HG03280 (cell line): Measurements from ENCODE around the gene SOX12.
A peak's percentile ranks its signal among the peaks of the same experiment; 100 is the strongest.
"Not testable (repeated sequence)": the region's sequence is repeated elsewhere in the genome, so short reads cannot be mapped to it uniquely, and the experiment has no call there.

ENCODE experiments used
- ATAC-seq: cut with Tn5 transposase; IDR thresholded peaks from one replicate; pipeline ENCODE4 v1.9.1; 2021; ENCODE audit warnings: mild to moderate bottlenecking, moderate library complexity; ENCODE audit not compliant: unreplicated experiment

The SOX12 gene

DNA sequence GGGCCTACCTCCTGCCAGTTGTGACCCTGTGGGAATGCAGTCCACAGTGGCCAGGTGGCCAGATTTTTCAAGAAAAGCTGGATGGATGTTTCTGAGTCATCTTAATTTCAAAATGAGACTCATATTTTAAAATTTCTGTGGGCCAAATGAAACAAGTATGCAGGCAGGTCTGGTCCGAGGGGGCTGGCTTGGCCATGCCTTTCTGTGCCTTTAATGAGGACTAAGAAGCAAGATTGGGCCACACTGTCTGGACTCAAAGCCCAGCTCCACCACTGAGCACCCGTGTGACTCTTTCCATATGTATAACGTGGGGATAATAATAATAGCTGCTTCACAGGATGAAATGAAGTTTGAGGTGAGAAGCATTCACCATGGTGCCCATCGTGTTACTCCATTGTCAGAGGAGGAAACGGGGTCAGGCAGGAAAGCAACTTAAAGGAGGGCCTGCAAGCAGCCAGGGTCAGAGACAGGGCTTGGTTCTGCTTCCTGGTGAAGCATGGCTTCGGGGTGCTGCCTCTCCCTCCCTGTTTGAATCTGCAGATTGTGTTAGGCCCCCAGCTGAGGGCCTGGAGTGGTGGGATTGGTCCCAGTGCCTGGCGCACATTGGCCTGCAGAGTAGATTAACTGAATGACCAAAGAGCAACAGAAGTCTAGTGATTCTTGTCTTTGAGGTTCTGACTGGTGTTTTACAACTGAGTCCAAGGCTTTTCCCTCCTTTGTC lies 3.8 kb downstream of the SOX12 start:
- no peak for ATAC-seq

DNA sequence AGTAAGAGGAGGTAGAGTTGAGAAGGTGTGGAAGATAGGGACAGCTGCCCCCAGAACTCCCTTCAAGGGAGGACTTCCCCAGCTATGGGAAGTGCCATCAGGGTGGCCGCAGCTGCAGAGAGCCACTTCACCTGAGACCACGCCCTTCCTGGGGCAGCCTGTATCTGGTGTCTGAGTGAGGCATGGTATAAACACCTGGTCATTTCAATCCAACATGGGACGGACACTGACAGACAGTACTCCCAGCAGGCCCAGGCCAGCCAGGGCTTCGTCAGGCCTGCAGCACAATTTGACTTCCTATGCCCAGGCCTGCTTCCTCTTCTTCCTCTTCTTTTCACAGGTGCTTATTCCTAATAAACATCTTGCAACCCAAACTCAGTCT lies 4.5 kb downstream of the SOX12 start:
- no peak for ATAC-seq

DNA sequence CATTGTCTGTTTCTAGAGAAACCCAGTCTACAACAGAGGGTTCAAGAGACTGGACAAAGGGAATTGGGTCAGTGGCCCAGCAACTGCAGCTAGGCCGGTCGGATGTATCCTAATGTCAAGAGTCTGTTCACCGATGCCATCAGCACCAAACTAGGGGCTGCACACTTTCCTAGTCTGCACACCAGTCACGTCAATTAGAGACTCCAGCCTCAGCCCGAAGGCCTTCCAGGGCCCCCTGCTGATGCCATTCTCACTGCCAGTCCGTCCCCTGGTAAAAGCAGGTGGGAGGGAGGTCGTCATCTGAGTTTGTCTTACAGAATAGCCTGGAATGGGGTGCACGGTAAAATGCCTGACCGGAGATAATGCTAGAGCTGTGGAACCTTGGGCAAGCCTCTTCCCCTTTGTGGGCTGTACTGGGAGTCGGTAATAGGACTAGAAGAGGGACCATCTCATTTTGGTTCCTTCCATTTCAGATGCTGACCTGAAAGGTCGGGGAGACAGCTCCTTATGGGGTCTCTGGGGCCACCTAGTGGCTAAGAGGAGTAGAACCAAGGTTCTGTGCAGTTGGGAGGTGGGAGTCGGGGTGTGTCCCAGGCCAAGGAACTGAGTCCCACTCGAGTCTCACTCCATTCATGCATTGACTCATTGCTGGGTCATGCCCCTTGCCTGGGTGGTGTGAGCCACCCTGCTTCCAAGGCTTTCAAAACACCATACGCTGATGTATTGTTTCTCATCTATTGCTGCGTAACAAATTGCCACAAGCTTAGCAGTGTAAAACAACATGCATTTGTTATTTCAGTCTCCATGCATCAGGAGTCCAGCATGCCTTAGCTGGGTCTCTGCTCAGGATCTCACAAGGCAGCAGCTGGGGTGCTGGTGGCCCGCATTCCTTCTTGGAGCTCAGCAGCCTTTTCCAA lies 5.1 kb downstream of the SOX12 start:
- no peak for ATAC-seq

DNA sequence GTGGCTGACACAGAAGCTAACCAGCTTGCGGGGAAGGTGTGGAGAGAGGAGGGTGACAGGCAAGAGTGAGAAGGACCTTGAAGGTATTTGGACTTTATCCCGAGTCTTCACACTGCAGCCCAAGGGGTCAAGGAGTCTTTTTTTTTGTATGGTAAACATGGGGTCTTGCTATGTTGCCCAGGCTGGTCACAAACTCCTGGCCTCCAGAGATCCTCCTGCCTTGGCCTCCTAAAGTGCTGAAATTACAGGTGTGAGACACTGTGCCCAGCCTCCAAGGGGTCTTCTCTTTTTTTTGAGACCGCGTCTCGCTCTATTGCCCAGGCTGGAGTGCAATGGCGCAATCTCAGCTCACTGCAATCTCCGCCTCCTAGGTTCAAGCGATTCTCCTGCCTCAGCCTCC lies 9.2 kb downstream of the SOX12 start:
- no peak for ATAC-seq

DNA sequence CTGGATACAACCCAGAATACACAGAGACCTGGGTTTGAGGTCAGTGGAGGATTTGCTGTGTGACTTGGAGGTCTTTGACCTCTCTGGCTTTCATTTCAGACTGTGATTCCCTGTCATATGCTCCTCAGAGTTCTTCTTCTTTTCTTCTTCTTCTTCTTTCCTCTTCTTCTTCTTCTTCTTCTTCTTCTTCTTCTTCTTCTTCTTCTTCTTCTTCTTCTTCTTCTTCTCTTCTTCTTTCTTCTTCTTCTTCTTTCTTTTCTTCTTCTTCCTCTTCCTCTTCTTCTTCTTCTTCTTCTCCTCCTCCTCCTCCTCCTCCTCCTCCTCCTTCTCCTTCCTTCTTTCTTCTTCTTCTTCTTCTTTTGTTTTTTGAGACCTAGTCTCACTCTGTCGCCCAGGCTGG lies 10.7 kb downstream of the SOX12 start:
- ATAC-seq: not testable (repeated sequence)

DNA sequence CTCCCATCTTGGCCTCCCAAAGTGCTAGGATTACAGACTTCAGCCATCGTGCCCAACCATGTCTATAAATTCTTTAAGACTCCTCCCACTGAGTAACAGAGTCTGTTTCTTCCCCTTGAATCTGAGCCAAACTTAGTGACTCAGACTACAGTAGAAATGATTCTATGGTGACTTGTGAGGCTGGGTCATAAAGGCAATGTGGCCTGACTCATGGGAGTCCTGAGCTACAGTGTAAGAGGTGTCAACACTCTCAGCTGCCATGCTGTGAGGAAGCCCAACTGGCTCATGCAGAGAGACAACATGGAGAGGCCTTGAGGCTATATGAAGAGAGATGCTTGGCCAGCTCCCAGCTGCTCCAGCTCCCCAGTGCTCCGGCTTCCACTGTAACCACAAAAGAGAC lies 16.3 kb downstream of the SOX12 start:
- no peak for ATAC-seq

DNA sequence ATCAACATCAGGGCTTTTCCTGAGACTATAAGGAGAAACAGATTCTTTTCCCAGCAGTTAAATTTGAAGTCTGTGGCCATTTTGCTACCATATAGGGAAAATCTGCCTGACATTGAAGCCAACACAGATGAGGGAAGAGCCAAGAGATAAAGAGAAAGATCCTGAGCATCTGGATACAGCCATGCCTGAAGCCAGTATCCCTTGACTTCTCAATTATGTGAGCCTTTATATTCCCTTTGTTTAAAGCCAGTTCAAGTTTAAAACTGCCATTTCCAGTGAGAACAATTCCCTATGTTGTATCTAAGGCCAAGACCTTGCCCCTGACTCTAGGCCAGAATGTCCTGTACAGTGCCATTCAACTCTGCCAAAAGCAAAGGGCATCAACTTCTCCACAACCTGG lies 17.8 kb downstream of the SOX12 start:
- ATAC-seq: no peak

DNA sequence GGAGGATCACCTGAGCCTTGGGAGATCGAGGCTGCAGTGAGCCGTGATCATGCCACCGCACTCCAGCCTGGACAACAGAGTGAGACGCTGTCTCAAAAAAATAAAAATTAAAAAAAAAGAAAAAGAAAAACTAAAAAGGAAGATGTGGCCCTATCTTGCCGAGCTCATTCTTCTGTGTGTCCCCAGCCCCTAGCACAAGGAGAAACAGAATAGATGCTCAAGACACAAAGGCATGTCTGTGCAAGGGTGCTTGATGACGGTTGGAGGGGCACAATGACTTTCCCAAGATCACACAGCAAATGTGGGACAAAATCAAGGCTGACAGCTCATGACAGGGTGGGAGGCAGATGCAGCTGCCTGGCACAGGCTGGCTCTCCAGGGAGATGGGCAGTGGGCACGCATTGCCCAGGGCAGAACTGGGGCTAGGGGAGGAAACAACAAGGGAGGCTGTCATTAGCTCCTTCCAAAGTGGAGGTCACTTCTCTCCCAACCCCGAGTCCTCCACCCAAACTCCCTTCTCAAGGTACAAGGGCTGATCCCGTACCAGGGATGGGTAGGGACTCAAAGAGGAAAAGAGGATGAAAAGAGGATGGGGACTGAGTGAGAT lies 20.8 kb downstream of the SOX12 start:
- no peak for ATAC-seq

DNA sequence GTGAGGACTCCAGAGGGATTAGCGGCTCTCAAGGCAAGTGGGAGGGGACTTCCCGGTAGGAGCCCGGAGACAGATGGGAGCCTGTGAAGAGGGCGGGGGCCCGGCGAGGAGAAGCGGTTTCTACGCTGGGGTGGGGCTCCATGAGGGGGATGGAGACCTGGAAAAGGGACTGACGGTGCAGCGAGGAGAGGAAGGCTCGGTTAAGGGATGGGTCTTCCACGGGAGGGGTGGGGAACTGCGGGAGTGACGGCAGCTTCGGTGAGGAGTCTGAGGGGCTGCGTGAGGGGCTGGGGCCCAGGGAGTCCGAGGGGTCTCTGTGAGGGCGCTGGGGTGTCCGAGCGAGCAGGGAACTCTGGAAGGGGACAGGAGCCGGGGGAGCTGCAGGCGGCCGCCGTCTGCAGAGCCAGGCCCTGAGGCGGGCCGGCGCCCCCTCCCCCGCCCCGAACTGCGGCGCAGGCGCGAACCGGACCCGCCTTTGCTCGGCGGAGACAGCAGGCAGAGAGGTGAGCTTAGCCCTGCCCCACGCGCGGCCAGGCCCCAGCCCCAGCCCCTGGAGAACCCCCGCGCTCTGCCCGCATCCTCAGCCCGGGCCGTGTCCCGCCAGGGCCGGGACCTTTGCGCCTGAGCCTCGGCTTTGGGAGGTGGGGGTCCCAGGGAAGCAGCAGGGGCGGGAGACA lies 21.4 kb downstream of the SOX12 start, which contains the start of gene NRSN2:
Gene NRSN2 (plus strand): TSS at position 472 of the 677 bp plus-strand sequence. CDS start 2,533 bp downstream, outside the sequence.
- peak; percentile 41 for ATAC-seq

DNA sequence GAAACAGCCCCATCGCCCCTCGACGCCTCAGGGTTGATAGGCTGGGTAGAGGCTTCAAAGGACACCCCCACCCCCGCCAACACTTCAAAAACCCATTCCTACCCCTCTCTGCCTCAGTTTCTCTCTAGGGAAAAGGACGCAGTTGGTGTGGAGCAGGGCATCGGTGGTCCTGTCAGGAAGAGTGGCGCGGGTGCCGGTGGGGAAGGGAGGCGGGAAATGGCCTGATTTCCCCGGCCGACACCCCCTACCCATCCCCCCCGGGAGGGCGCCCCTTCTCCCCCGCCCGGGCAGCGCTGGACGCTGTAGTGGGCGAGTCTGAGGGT lies 21.9 kb downstream of the SOX12 start:
- no peak for ATAC-seq

DNA sequence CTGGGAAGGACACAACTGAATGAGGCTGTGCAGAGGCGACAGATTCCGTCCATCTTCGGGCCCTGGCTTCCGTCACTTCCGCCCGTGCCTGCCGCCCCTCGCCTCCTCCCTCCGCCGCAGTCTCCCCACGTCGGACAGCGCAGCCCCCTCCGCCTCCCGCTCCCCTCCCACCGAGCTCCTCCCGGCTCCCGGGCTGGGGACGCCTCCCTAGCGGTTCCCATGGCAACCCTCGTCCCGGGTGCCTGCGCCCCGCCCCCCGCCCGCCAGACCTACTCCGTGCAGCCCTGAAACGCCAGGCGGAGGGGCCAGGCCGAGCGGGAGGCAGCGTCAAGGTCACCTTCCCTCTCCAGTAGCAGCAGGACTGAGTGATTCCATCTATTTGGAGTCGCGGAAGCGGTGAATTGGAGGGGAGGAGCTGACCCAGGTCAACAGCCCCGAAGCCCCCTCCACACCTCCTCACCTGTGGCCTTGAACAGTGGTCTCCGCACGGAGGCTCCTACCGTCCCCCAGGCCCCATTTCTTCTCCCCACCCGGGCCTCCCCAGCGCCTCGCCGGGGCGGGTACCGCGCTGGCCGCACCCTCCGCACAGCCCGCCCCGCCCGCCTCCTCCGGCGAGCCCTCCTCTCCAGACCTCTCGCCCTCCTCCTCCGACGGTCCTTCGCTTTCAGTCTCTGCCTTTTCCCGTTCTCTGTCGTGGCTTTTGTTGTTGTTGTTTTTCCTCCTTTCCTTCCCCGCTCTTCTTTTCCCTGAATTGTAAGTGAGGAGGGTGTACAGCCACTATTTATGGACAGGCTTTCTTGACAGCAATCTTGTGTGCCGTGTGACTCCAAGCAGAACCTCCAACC lies 22.5 kb downstream of the SOX12 start:
- ATAC-seq: peak; percentile 81

DNA sequence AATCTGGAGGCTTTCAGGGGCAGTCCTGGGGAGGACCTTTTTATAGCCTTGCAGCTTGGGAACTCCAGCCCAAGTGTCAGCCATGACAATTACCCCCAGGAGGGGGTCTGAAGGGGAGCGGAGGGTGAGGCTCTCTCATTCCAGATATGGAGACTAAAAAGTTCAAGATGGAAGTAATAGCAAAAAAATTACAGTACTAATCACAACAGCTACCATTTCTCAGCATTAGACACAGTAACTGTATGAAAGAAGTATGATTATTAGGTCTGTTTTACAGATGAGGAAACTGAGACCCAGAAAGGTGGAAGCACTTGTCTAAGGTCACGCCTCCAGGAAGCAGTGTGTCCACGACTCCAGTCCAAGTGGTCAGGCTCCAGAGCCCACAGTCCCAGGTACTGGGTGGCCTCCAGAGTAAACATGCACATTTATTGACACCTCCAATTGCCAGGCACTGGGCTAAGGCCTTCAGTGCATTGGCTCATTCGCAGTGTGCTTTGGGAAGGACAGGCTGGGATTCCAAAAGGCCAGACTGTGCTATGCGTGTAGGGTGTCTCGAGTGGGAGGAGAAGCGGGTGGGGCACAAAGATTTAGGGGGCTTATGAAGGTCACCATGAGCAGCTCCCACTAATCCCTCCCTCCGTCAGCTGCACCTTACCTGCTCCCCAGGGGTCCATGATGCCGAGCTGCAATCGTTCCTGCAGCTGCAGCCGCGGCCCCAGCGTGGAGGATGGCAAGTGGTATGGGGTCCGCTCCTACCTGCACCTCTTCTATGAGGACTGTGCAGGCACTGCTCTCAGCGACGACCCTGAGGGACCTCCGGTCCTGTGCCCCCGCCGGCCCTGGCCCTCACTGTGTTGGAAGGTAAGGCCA lies 23.9 kb downstream of the SOX12 start:
- no peak for ATAC-seq

DNA sequence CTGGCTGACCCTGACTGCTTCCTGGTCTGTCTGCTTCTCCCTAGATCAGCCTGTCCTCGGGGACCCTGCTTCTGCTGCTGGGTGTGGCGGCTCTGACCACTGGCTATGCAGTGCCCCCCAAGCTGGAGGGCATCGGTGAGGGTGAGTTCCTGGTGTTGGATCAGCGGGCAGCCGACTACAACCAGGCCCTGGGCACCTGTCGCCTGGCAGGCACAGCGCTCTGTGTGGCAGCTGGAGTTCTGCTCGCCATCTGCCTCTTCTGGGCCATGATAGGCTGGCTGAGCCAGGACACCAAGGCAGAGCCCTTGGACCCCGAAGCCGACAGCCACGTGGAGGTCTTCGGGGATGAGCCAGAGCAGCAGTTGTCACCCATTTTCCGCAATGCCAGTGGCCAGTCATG lies 27.8 kb downstream of the SOX12 start:
- no peak for ATAC-seq

DNA sequence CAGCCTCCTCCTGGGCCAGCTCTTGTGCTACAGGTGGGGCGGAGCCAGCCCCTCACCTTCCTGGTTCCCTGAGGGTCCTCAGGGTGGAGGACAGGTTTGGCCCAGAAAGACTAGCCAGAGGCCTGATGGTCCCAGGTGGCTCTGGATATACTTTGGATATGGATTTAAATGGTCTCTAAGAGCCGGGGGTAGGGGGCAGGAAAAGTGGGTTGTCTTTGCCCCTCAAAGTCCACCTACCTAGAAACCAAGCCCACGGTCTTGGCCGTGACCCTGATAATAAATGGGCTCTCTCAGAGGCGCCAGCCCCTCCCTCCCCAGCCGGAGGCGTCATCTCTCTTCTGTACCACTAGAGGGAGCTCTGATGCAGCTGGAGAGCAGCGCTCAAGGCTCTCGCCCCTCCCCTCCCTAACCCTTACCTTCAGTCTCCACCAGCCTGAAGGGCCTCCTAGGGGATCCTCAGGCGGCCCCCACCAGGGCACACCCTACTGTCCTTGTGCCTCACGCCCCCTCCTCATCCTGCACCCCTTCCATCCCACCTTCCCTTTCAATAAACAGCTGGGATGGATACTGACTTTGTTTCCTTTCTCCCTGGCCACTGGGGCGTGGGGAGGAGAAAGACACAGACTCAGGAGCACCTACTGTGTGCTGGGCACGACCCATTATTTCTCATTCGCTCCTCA lies 29.1 kb downstream of the SOX12 start:
- ATAC-seq: peak; percentile 95

DNA sequence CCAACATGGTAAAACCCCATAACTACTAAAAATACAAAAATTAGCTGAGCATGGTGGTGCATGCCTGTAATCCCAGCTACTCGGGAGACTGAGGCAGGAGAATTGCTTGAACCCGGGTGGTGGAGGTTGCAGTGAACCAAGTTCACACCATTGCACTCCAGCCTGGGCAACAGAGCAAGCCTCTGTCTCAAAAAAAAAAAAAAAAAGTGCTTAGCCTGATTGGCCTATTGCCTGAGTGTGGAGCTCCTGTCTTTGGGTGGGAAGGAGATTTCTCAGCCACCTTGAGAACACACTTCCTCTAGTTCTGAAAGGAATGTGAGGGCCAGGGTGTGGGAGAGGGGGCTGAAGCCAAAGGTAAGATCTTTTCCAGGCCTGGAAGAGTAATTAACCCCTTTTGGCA lies 30.8 kb downstream of the SOX12 start:
- ATAC-seq: not testable (repeated sequence)

DNA sequence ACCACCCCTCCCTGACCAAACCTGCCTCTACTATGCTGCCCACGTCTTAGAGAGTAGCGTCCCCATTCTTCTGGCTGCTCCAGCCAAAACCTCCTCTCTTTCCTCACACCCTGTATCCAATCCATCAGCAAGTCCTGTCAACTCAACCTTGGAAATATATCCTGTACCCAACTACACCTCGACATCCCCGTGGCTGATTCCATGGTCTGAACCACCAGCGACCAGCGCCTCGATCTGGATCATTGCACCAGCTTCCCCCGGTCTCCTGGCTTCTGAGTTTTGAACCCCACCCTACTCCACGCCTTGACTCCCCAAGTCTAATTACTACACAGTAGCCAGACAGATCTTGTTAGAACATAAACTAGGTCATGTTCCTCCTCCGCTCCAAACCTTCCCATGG lies 31.4 kb downstream of the SOX12 start:
- ATAC-seq: no peak

DNA sequence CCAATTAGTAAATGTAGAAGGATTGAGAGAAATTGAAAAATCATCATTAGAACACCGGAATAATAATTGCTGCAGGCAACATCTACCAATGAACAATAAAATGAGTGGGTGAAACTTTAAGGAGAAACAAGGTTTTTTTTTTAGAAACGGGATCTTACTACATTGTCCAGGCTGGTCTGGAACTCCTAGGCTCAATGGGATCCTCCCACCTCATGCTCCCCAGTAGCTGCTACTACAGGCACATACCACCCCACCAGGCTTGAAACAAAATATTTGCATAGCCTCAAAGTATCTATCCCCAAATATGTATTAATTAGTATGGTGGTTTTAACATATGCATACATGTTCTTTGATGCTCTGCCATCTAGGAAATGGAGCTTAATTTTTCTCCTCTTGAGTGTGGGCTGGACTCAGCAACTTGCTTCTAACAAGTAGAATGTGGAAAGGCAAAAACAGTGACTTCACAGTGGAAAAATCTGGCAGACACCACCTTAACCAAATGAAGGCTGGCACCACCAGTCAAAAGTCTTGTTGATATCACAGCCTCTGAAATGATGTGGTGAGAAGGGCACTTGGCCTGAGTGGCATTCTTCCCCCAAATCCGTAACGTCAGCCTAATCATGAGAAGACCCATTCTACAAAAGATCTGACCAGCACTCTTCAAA lies 33.7 kb downstream of the SOX12 start:
- no peak for ATAC-seq

DNA sequence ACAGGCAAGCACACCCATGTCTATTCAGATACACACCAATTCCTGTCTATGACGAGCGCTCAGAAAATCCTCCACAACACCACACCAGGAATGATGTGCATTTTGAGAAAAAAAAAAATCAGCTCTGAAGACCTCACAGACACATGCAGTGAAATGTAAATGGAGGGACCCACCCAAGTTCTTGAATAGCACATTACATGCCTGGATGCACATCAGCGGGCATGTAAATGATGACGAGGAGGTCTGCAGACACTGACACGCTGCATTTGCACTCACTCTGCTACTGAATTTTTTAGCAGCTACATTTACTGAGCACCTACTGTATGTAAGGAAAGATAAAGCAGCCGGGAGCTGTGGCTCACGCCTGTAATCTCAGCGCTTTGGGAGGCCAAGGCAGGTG lies 36.2 kb downstream of the SOX12 start:
- ATAC-seq: no peak
